CD14-positive monocyte (primary cell): ENCODE measurements around the gene CYP19A1. TPM values are rescaled to one million over a fixed set of nuclear protein-coding genes. Genes with fewer than 3 reads are reported as not detected.

Experiments used
- DNase-seq, 3 donors: peaks; one replicate each; pipeline ENCODE4 v3.0.0-alpha.2; 2011 to 2022
- H2AFZ ChIP-seq: 2 replicates; pipeline ENCODE4 v1.6.0; 2012; ENCODE audit warnings: mild to moderate bottlenecking, low read depth, low read length, inconsistent platforms; ENCODE audit not compliant: insufficient read depth, poor library complexity, severe bottlenecking
- H3K27ac ChIP-seq, 2 donors: 1 replicate in 1 of 2; 2 replicates in 1 of 2; pipeline ENCODE4 v1.5.1; 2012 to 2013; ENCODE audit warnings: low read length in 2 of 2, control low read depth in 1 of 2, inconsistent platforms in 1 of 2, low read depth in 1 of 2, mild to moderate bottlenecking in 1 of 2
- H3K27me3 ChIP-seq, 2 donors: one replicate each; pipeline versions ENCODE4 v1.6.0 to v1.6.1; 2011 to 2013; ENCODE audit warnings: low read length in 2 of 2; ENCODE audit not compliant: control insufficient read depth in 2 of 2, insufficient read depth in 2 of 2
- H3K36me3 ChIP-seq, 2 donors: replicated peaks in 1 of 2; 1 replicate in 1 of 2; 2 replicates in 1 of 2; pipeline versions ENCODE4 v1.5.1 to v1.6.1; 2012 to 2013; ENCODE audit warnings: low read length in 2 of 2, control low read depth in 1 of 2, inconsistent platforms in 1 of 2, mild to moderate bottlenecking in 1 of 2; ENCODE audit not compliant: insufficient read depth in 2 of 2, control insufficient read depth in 1 of 2
- H3K4me1 ChIP-seq, 2 donors: 1 replicate in 1 of 2; 2 replicates in 1 of 2; pipeline versions ENCODE4 v1.5.1 to v1.6.1; 2012 to 2013; ENCODE audit warnings: low read length in 2 of 2, control low read depth in 1 of 2, inconsistent platforms in 1 of 2, mild to moderate bottlenecking in 1 of 2, moderate library complexity in 1 of 2; ENCODE audit not compliant: insufficient read depth in 2 of 2, control insufficient read depth in 1 of 2
- H3K4me2 ChIP-seq: replicated peaks from 2 replicates; pipeline ENCODE3; 2012; ENCODE audit warnings: low read length, moderate library complexity, mild to moderate bottlenecking; ENCODE audit not compliant: poor library complexity, severe bottlenecking; ENCODE audit errors: extremely low read depth
- H3K4me3 ChIP-seq, 3 experiments: fragments of 200-600 bp in 1 of 3; sonication (generic) in 1 of 3; replicated peaks in 1 of 3; 1 replicate in 2 of 3; 2 replicates in 1 of 3; pipeline ENCODE4 v1.5.1; 2011 to 2013; ENCODE audit warnings: low read length in 3 of 3, mild to moderate bottlenecking in 3 of 3, control low read depth in 2 of 3, low read depth in 2 of 3, inconsistent platforms in 1 of 3, moderate library complexity in 1 of 3
- H3K79me2 ChIP-seq: 2 replicates; pipeline ENCODE4 v1.6.0; 2012; ENCODE audit warnings: mild to moderate bottlenecking, control low read depth, inconsistent platforms, low read length, moderate library complexity; ENCODE audit not compliant: insufficient read depth
- H3K9ac ChIP-seq: 2 replicates; pipeline ENCODE4 v1.6.0; 2017; ENCODE audit warnings: low read length, mild to moderate bottlenecking; ENCODE audit not compliant: insufficient read depth, poor library complexity, severe bottlenecking
- H3K9me3 ChIP-seq, 2 donors: replicated peaks in 1 of 2; 1 replicate in 1 of 2; 2 replicates in 1 of 2; pipeline versions ENCODE4 v1.5.1 to v1.6.1; 2012 to 2013; ENCODE audit warnings: low read length in 2 of 2, control low read depth in 1 of 2; ENCODE audit not compliant: control insufficient read depth in 1 of 2, insufficient read depth in 1 of 2
- H4K20me1 ChIP-seq: 2 replicates; pipeline ENCODE4 v1.6.0; 2012; ENCODE audit warnings: mild to moderate bottlenecking, low read length, control low read depth, moderate library complexity; ENCODE audit not compliant: insufficient read depth
- H3K27ac Mint-ChIP-seq, 7 donors: one replicate each; pipeline ENCODE4 v1.8.0; 2020; ENCODE audit warnings: mild to moderate bottlenecking in 7 of 7, mixed read lengths in 7 of 7, moderate library complexity in 6 of 7, inconsistent platforms in 2 of 7
- H3K27me3 Mint-ChIP-seq, 3 donors: one replicate each; pipeline ENCODE4 v1.8.0; 2021 to 2022; ENCODE audit warnings: low read depth in 3 of 3, mild to moderate bottlenecking in 3 of 3, mixed read lengths in 3 of 3, moderate library complexity in 3 of 3, inconsistent platforms in 1 of 3
- H3K36me3 Mint-ChIP-seq, 2 donors: one replicate each; pipeline ENCODE4 v1.8.0; 2020; ENCODE audit warnings: mixed read lengths in 2 of 2, inconsistent platforms in 1 of 2, mild to moderate bottlenecking in 1 of 2
- H3K4me1 Mint-ChIP-seq: one replicate; pipeline ENCODE4 v1.8.0; 2020; ENCODE audit warnings: mild to moderate bottlenecking, mixed read lengths
- H3K4me3 Mint-ChIP-seq, 2 donors: one replicate each; pipeline ENCODE4 v1.8.0; 2020; ENCODE audit warnings: mild to moderate bottlenecking in 2 of 2, mixed read lengths in 2 of 2, moderate library complexity in 1 of 2
- H3K9me3 Mint-ChIP-seq, 7 donors: one replicate each; pipeline ENCODE4 v1.8.0; 2020 to 2022; ENCODE audit warnings: mixed read lengths in 7 of 7, mild to moderate bottlenecking in 6 of 7, moderate library complexity in 6 of 7, inconsistent platforms in 2 of 7
- CTCF ChIP-seq: fragments of 200-600 bp; IDR thresholded peaks from one replicate; pipeline ENCODE4 v1.8.0; 2022; ENCODE audit warnings: antibody characterized with exemption, mild to moderate bottlenecking
- WGBS: methylation state at CpG from one replicate; pipeline ENCODE4 v1.1.5; 2013; ENCODE audit warnings: missing lambda C conversion rate; ENCODE audit not compliant: insufficient coverage; 5-methylcytosine and 5-hydroxymethylcytosine counted together
- intact Hi-C, 2 donors: fragments of 100-400 bp; cut with micrococcal nuclease; formaldehyde crosslinking; loops; one replicate each; pipeline versions ENCODE4 v1.15.0 to v1.15.1; 2023
- polyA plus RNA-seq, 3 donors: library from polyadenylated mRNA; depleted of rRNA in 1 of 3; unstranded in 2 of 3; stranded (reverse) in 1 of 3; fragments of 300-500 nt in 2 of 3; fragments of >200 nt in 1 of 3; fragmentation: Illumina TruSeq in 2 of 3; gene quantifications; 1 replicate in 2 of 3; 2 replicates in 1 of 3; pipeline ENCODE4 v1.2.3, GENCODE V29; 2012 to 2021

Gene CYP19A1
- polyA plus RNA-seq, 3 donors: not detected

- no peak for DNase-seq
- no peak for TF ChIP-seq CTCF
- Histone ChIP-seq H3K9ac (peak overlapping the region; percentile 60), H4K20me1 (no peaks in the 10 kb centered on the region), H3K9me3 (no peaks in the 10 kb centered on the region), H3K4me1 (peaks cover 30 to 37% of the 10 kb centered on the region in 2 donors), H3K79me2 (no peaks in the 10 kb centered on the region), H3K36me3 (no peaks in the 10 kb centered on the region), H3K4me2 (peak overlapping the region; percentile 93), H3K4me3 (peak overlapping the region; percentile 38 to 77 (median 44)), H3K27me3 (peaks cover 20% of the 10 kb centered on the region in 2 donors), H3K27ac (no peak overlapping the region), H2AFZ (peak overlapping the region; percentile 87)
- Mint-ChIP-seq H3K4me3 (peak overlapping the region; percentile 71 to 92), H3K4me1 (peaks cover 15% of the 10 kb centered on the region), H3K36me3 (no peaks in the 10 kb centered on the region), H3K27ac (no peak overlapping the region), H3K9me3 (peaks cover 0 to 5% (median 0%) of the 10 kb centered on the region in 7 donors), H3K27me3 (peaks cover 9 to 48% (median 24%) of the 10 kb centered on the region in 3 donors)
- WGBS: 1% methylated on average over 45 of the region's 47 CpGs
- intact Hi-C loops: no loop called here
These were observed 71.2 kb downstream of the CYP19A1 start for GRCh38 chr15:51267051-51267702.

DNA sequence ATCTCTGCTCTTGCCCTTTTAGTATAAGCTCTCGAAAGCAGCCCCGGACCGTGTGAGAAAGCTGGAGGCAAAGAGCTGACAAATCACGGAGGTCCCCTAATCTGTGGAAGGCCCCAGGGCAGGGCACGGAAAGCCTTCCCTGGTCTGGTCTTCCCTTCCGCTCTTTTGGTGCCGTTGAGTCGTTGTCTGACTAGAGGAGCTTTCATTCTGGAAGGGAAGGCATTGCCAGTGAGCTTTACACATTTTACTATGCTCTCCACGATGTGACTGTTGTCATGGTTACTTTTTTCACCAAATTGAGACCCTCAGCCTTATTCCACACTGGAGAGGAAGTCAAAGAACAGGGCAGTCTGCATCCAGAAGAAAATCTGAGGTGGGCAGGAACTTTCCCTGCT, 71.7 kb downstream of the CYP19A1 start:
- H4K20me1 ChIP-seq: no peaks in the 10 kb centered on the region
- peaks cover 20% of the 10 kb centered on the region in 2 donors for H3K27me3 ChIP-seq
- H3K9me3 ChIP-seq: peaks cover 0 to 4% of the 10 kb centered on the region in 2 donors
- WGBS: 78% methylated on average over 6 of the region's 9 CpGs
- H3K9me3 Mint-ChIP-seq: peaks cover 0 to 7% (median 3%) of the 10 kb centered on the region in 7 donors
- H3K36me3 ChIP-seq: no peaks in the 10 kb centered on the region
- peak overlapping the region; percentile 87 for H2AFZ ChIP-seq
- no peak for DNase-seq
- no peaks in the 10 kb centered on the region for H3K79me2 ChIP-seq
- peak overlapping the region in 2 of 3 experiments; percentile 38 to 77 for H3K4me3 ChIP-seq
- no peak overlapping the region for H3K9ac ChIP-seq
- TF ChIP-seq CTCF: no peak
- no peak overlapping the region for H3K27ac Mint-ChIP-seq
- intact Hi-C loops: no loop called here
- peaks cover 9 to 48% (median 24%) of the 10 kb centered on the region in 3 donors for H3K27me3 Mint-ChIP-seq
- H3K4me1 ChIP-seq: peaks cover 35 to 42% of the 10 kb centered on the region in 2 donors
- H3K4me2 ChIP-seq: peak overlapping the region; percentile 93
- peaks cover 15% of the 10 kb centered on the region for H3K4me1 Mint-ChIP-seq
- no peaks in the 10 kb centered on the region for H3K36me3 Mint-ChIP-seq
- H3K4me3 Mint-ChIP-seq: peak overlapping the region; percentile 71 to 92
- no peak overlapping the region for H3K27ac ChIP-seq
